LoVo (cell line): ENCODE data around the gene CHST8.
"Not testable (repeated sequence)": the region's sequence is repeated elsewhere in the genome, so short reads cannot be mapped to it uniquely, and the experiment has no call there.

Experiments
- DNase-seq: peaks from one replicate; pipeline ENCODE4 v3.0.0-alpha.2; 2016; ENCODE audit warnings: low spot score

The CHST8 gene

DNA sequence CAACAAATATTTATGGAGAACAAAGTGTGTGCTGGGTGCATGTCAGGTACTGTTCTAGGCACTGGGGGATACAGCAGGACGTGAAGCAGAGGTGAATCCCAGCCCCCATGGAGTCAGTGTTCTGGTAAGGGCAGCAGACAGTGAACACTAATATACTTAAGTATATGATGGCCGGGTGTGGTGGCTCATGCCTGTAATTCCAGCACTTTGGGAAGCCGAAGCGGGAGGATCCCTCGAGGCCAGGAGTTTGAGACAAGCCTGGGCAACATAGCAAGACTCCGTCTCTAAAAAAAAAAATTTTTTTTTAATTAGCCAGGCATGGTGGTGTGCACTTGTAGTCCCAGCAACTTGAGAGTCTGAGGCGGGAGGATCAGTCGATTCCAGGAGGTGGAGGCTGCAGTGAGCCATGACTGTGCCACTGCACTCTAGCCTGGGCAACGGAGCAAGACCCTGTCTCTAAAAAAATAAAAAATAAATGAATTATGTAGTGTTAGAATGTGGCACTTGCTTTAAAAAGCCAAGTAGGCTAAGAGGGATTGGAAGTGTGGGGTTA, 22.6 kb downstream of the CHST8 start:
- no peak for DNase-seq

DNA sequence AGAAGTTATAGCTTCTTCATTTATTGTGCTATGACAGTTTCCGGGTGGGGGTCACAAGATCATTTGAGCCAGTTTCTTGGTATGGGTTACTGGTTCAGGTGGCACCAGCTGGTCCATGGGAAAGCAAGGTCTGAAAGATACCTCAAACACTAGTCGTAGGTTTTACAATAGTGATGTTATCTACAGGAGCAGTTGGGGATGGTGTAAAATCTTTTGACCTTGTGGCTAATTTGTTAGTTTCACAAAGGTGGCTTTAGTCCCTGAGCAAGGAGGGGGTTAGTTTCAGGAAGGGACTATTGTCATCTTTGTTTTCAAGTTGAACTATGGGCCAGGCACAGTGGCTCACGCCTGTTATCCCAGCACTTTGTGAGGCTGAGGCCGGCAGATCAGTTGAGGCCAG, 24.6 kb downstream of the CHST8 start:
- no peak for DNase-seq

DNA sequence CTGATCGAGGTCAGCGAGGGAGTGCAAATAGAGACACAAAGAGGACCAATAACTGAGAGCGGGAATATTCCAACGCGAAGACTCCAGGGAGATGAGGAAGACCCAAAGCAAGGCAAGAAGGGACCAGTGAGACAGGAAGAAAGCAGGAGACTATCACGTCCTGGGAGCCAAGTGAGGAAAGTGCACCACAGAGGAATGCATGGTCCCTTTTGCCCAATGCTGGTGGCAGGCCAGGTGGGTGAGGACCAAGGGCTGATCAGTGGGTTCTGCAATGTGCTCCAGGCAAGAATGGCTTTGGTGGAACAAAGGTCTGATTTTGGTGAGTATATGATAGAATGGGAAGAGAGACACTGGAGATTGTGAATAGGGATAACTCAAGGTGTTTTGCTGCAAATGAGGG, 25.4 kb downstream of the CHST8 start:
- no peak for DNase-seq

DNA sequence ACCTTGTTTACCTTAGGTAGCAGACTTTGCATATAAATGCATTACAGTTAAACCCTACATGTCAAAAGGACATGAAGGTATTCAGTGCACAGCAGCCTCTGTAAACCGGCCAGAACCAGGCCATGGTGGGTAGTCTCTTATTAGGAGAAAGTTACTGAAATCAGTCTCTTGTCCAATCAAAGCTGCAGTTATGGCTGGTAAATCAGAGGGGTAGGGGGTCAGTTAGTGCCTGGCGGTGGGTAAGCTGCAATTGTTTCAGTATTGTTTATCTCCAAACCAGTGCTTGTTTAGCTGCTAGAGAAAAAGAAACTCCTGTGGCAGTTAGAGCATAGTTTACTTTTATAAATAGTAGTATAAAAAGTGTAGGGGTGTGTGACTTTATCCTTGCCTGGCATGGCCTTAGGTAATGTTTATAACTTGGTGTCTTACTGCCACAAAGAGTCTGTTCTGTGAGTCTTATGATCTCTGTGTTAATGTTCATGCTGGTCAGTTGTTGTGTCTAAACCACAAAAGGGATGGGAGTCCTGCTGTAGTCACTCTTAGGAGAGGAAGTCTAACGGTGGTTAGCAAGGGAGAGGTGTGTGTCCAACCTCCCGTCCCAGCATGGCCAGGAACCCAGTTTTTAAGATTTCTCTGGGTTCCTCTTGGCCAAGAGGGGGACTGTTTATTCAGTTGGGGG, 28.0 kb downstream of the CHST8 start:
- no peak for DNase-seq

DNA sequence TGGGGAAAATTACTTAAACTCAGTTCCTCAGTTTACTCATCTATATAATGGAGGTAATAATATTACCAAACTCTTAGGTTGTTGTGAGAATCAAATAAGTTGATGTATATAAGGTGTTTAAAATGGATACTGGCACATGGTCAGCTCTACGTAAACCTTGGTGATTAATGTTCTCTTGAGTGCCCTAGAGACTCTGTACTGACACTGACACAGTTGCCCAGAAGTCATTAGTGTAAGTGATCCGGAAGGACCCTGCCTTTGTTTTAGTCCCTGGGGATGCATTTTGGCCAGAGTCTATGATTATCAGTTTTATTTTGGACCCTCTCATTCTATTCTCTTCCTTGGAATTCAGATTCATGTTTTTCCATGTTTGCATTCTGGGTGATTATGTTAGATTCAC, 31.9 kb downstream of the CHST8 start:
- no peak for DNase-seq

DNA sequence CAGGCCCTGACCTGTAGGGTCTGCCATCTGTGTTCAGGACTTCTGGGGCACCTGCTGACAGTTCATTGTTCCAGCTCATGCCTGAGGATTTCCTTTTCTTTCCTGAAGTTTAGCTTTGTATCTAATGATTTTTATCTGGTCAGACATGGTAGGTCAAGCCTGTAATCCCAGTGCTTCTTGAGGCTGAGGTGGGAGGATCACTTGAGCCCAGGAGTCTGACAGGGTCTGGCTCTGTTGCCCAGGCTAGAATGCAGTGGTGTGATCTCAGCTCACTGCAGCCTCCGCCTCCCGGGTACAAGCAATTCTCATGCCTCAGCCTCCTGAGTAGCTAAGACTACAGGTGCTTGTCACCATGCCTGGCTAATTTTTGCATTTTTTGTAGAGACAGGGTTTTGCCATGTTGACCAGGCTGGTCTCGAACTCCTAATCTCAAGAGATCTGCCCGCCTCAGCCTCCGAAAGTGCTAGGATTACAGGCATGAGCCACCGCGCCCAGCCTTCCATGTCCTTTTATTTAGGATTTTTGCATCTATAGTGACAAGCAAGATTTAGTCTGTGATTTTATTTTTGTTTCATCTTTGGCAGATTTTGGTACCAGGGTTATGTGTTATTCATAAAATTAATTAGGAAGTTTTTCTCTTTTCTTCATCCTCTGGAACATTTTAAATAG, 33.2 kb downstream of the CHST8 start:
- no peak for DNase-seq

DNA sequence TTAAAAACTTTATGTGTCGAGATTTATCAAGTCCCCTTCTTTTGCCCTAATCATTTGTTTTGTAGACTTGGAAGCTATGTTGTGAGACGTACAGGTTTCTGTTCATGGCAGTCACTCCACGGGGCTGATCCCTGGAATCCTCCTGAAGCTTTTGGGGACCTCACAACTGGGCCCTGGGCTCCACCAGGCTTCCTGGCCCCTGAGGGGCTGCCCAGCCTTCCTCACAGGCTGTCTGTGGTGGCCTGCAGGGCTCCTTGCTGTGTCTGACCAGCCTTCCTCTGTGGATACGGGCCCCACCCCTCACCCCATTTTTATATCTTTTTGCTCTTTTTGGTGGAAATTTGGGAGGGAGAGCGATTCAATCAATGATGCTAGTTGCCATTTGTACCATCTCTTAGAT, 38.1 kb downstream of the CHST8 start:
- no peak for DNase-seq

DNA sequence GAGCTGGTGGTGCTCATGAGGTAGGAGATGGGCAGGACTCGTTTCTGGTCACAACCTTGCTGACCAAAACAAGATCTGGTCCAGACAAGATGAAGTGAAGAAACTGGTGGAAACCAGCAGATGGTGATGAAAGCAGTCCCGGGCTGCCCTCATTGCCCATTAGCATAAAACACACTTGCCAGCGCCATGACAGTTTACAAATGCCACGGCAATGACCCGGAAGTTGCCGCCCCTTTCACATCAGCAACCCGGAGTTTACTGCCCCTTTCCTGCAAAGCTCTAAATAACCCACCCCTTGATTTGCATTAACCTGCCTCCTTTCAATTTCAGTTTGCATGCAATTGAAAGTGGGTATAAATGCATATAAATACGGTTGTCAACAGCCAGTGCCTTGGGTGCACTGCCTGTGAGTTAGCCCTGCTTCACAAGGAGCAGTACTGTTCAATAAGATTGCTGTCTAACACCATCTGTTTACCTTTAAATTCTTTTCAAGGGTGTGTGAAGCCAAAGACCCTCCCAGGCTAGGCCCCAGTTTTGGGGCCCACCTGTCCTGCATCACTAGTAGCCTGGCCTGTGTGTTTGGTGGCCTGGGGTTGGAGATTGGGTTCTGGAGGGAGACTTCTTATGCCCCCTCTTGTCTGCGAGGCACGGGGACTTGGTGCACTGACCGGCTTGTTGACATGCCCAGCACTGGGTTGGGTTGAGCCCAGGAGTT, 38.8 kb downstream of the CHST8 start:
- no peak for DNase-seq

DNA sequence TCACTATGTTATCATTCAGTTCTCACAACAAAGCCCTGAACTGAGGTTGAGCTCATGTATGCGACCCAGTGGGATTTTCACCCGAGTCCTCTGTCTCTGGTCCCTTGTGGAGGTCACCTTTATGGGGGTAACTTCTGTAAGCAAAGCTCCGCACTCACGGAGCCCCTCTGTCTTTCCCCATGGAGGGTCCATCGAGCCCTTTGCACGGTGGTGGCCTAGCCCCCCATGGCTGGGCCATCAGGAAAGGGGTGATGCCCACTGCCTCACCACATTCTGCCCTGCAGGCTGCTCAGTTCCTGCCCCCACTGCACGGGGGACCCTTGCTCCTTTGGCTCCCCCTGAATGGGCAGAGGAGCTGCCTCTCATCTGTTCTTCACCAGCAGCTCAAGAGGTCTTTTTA, 39.6 kb downstream of the CHST8 start:
- DNase-seq, result no peak

DNA sequence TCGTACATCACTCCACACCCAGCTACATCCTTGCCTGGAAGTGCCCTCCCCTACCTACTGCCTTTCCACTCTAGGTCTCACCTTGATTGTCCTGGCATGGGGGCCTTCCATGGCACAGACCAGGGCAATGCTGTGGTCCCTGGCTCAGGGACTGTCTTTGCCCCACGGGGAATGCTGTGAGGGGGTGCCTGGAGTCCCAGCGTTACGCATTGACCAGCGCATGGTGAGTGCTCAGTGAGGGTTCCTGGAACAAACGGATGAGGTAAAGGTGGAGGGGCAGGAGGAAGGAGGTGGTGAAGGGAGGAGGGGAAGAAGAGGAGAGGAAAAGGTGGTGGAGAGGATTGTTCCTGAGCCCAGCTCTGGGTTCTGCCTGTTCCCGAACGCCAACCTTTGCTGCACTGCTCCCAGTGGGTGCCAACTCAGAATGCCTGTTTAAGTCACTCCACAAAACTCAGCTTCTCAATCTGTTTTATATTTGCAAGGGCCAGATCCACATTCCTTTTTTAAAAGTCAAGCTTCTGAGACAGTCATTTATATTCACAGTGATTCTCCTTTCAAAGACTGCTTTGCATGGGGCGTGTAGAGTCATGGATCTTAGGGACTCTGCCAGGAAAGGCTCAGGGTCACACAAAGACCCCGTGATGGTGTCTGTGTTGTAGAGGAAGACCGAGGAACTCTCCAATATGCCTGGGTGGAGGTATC, 40.8 kb downstream of the CHST8 start:
- DNase-seq, result no peak

DNA sequence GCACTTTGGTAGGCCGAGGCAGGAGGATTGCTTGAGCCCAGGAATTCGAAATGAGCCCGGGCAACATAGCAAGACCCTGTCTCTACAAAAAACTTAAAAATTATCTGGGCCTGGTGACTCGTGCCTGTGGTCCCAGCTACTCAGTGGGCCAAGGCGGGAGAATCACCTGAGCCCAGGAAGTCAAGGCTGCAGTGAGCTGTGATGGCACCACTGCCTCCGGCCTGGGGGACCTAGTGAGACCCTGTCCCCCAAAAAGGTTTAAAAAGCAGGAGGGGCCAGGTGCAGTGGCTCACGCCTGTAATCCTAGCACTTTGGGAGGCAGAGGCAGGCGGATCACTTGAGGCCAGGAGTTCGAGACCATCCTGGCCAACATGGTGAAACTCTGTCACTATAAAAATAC, 41.6 kb downstream of the CHST8 start:
- DNase-seq, result not testable (repeated sequence)

DNA sequence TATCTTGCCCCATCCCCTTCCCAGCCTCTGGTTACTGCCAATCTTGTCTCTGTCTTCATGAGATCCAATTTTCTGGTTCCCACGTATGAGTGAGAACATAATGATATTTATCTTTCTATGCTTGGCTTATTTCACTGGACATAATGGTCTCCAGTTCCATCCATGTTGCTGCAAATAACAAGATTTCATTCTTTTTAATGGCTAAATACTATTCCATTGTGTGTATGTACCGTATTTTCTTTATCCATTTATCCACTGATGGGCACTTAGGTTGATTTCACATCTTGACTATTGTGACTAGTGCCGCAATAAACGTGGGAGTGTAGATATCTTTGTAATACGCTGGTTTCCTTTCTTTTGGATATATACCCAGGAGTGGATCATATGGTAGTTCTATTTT, 43.0 kb downstream of the CHST8 start:
- DNase-seq, result no peak

DNA sequence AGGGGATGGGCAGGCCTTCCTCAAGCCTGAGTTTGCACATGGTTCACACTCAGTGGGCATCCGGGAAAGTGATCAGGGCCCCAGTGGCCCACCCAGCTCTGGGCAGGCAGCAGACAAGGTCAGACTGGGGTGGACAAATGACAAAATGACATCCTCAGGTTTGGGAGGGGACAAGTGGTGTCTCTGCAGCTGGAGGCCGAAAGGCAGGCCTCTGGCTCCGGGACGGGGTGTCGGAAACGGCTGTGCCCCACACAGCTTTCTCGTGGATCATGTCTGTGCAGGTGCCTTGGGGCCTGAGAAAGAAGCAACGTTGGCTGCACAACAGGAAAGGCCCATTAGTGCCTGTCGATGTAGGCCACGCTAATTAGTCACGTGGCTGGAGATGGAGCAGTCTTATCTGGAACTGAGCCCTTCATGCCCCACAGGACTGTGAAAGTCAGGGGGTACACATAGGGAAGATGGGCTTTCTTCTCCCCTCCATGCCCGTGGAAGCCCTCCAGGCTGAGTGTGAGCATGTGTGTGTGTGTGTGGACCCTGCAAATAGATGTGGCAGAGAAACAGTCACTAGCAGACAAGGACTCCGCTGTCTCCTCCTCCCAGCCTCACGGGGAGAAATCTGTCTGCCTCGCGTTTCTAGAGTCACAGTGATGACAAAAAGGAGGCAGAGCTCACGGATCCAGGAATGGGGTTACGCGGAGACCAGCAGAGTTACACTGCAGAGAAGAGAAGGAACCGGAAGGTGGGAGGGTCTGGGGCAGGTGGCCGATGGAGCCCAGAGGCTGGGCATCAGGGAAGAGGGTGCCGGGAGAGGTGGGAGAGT, 44.2 kb downstream of the CHST8 start:
- DNase-seq, result no peak

DNA sequence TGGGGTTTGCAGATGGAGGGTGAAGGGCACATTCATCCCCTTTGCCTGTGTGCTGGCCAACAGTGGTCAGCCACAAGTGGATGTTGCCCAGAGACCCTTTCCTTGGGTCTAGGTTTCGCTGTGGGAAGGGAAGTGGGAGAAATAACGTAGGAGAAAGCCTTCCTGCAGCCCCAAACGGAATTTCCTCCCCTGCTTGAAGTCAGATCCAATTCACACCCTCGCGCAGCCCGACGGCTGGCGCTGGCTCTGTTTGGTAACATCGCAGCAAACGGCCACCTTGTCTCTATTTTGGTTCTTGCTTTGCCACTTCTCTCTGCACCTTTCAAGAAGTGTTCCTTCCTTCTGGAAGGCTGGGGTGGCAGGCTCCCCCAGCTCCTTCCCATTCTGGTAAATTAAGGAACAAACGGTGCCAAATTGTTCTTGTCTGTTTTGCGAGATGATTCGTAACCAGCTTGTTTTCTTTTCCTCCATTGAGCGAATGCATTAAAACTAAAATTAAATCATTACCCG, 45.4 kb downstream of the CHST8 start:
- DNase-seq, result no peak

DNA sequence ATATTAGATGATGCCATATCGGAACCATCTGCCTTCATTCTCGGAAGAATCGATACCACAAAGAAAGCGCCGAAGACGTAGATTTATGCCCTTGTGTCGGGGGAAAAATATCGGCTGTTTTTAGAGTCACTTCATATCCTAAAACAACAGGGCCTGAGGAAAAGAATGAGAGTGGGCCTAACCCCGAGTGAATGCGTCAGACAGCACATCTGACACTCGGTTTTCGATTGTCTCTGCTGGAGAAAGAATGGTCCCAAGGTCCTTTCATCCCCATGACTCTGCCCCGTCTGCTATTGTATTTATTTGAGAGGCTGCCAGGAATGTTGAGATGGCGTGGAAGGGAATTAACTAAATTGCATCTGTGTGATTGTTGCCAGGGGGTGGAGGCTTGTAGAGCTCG, 46.1 kb downstream of the CHST8 start:
- DNase-seq, result no peak

DNA sequence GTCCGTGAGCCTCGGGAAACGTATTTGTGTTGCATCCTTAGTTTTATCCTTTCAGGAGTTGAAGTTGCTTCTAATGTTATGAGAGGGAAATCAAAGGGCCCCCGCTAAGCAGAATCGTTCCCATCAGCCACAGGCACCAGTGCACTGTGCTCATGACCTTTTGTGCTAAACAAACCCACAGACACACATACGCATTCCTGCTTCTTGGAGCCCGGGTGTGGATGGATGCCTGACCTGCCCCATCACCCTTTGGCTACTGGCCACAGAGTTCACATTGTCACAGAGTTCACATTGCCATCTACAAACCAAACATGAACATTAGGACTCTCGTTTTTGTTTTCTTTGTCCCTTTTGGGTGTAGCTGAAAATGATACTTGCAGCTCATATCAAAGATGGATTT, 47.2 kb downstream of the CHST8 start:
- DNase-seq, result no peak

DNA sequence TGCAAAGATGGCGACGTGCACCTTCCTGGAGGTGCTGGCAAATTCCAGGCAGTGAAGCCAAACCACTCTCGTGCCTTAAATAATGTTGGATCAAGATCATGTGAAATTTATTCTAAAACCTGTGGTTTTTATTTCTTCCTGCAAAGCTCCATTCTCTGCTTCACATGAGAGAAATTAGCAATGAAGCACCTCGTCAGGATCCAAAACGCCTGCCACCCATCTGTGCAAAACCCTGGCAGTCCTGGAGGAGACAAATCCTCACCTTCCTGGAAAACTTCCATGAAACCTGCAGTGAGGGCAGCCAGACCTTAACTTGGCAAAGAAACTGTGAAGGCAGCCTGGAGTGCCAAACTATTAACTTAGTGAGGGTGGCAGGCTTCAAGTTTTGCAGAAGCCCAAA, 47.6 kb downstream of the CHST8 start:
- DNase-seq, result no peak

DNA sequence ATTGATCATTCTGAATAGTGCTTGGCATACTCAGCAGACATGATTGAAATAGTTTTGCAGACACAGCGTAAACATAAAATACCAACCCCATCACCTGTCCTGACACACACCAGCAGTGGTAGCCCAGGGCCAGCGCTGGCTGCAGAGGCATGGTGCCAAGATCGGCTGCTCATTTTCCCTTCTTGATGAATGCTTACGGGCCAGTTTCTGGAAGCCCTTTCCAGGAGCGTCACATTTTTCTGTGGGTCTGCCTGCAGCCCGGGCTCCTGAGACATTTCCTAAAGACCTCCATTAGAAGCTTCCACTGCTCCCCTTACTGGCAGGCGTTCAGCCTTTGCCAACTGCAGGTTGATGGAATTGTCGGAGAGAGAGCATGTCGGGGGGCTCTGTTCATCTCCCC, 48.6 kb downstream of the CHST8 start:
- no peak for DNase-seq

DNA sequence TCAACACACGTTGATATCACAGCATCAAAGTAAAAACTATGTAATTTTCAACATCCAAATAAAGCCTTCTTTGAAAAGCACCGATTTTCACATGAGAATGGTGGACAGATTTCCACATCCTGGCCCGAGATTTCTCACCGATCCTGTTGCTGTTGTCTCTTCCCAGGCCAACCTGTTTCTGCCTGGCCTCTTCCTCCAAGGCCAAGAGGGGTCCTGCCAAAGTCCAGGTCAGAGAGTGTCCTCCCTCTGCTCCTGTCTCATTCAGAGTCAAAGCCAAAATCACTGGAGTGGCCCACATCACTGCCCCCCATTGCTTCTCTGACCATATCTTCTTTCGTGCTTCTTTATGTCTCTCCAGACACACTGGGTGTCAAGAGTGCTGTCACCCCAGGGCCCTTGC, 49.5 kb downstream of the CHST8 start:
- no peak for DNase-seq

DNA sequence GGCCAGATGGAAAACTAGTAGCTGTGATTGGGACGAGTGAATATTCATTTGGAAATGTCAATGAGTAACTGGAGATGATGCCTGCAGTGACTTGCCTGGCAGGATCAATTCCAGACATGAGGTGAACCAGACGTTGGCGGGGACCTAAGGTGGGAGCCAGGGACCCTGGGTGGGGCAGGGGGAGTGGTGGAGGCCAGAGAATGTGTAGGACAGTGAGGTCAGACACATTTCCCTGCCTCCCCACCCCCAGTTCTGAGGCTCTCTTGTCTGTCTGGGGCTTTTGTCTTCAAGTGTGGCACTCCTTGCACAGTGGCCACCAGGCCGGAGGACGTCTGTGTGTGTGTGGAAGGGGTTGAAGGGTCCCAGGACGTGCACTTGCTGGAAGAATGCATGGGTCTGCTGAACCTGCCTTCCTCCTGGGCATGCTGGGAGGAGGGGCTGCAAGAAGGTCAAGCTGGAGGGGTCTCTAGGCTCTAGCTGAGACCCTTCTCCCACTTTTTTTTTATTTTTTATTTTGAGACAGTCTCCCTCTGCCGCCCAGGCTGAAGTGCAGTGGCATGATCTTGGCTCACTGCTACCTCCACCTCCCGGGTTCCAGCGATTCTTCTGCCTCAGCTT, 51.6 kb downstream of the CHST8 start:
- no peak for DNase-seq

DNA sequence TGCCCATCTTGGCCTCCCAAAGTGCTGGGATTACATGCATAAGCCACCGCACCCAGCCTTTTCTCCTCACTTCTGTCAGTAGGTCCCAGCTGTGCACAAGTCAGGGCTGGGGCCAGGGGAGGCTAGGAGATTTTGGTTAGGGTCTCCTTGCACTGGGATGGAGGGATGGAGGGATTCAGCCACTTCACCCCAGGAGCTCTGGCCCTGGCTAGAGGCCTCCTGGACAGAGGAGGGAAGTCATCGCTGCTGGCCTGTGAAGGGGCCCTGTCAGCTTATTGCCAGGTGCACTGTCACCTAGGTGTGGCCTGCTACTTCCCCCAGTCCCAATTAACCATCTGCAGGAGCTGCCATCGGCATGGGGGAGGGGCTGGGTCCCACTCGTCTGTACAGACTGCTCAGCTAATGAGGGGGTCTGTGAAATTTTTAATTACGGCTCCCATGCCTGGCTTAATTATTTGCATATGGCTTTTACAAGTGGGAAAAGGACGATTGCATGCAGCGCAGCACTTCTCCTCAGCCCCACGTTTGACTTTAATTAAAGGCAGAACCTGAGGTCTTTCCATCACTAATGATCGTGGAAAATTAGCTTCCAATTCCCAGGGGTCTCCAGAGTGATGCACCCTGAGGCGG, 52.4 kb downstream of the CHST8 start:
- DNase-seq, result no peak
